Hematopoietic multipotent progenitor cell (in vitro differentiated cells): Measurements from ENCODE around the gene ANKRD55. TPM values are rescaled to one million over a fixed set of nuclear protein-coding genes. Genes with fewer than 3 reads are reported as not detected.
"Not testable (repeated sequence)": the region's sequence is repeated elsewhere in the genome, so short reads cannot be mapped to it uniquely, and the experiment has no call there.

ENCODE experiments used
- DNase-seq, 3 donors: peaks; one replicate each; pipeline ENCODE4 v3.0.0-alpha.2; 2011 to 2015; ENCODE audit warnings: low read depth in 2 of 3, low spot score in 2 of 3
- total RNA-seq: library from RNA; depleted of rRNA; stranded (reverse); fragments of >200 nt; gene quantifications from one replicate; pipeline ENCODE4 v1.2.3, GENCODE V29; 2012

The ANKRD55 gene
- total RNA-seq, 1 donor: under 0.01 TPM

DNA sequence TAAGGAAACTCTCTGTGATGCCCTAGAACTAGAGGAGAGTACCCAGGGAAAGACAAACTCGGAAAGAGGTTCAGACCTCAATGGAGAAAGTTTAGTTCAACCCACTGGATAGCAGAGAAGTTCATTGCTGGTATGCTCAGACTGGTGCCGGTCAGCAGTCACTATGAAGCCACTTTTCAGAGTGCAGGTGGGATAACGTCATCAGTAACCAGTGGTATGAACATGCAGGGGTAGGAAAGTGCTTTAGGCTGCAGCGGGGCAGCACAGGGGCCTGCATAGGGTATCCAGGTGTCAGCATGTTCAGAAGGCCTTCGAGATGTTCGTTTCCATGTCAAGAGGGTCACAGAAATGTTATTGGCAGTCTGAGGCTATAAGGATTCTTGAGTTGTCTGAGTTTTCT lies 20.8 kb upstream of the ANKRD55 start:
- no peak for DNase-seq

GRCh38 chr5:56253126-56253525 lies 20.0 kb upstream of the ANKRD55 start:
- no peak for DNase-seq

GRCh38 chr5:56251918-56252553 lies 18.9 kb upstream of the ANKRD55 start:
- DNase-seq: peak in 2 of 3 donors; percentile 35 to 77

DNA sequence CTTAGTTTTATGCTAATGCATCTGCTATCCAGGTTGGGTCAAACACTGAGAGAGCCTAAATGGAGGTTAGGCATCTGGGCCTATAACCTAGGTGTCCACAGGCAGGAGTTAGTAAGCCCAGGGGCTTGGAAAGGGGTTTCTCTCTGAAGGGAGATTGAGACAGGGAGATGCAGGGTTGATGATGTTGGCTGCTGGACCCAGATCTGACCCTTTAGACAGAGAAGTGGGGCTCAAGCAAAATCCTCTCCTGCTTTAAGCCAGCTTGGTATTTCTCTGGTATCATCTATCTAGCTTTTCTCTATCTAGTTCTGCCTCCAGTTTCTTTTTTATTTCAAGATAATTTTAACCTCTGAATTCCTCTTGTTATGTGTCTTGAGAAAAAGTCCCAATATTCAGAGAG lies 18.3 kb upstream of the ANKRD55 start:
- no peak for DNase-seq

- no peak for DNase-seq
Measured at GRCh38 chr5:56250011-56250410, 16.9 kb upstream of the ANKRD55 start.

GRCh38 chr5:56249085-56249484 lies 16.0 kb upstream of the ANKRD55 start:
- not testable (repeated sequence) for DNase-seq

- DNase-seq: no peak
Measured at GRCh38 chr5:56247592-56247991, 14.5 kb upstream of the ANKRD55 start.

DNA sequence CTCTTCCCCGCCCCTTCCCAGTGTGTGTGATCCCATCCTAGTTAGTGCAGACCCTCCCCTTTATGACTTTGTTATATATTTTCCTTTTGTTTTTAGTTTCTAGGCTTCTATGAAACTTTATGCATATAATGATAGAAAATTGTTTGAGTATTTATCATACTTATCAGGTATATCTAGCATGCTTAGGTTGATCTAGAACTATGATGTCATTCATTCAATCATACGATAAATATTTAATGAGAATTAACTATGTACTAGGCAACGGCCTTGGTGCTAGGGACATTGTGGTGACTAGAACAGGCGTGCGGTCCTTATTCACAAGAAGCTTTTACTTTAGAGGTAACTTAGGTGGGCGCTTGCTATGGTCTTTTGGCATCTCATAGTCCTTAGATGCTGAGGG lies 13.6 kb upstream of the ANKRD55 start:
- no peak for DNase-seq

GRCh38 chr5:56245481-56245880 lies 12.4 kb upstream of the ANKRD55 start:
- no peak for DNase-seq

DNA sequence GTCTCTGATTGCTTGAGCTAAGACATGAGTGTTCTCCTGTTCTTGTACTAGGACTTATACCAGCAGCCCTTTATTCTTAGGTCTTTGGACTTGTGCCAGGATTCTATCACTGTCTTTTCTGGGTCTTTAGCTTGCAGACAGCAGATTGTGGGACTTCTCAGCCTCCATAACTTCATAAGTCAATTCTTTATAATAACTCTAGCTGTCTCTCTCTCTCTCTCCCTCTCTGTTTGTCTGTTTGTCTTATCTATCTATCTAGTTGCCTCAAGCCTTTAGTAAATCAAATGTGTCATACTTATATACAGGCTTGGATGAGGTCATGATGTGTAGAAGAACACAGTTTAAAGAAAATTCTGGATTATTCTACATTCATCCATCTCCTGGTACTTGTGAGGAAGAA lies 11.5 kb upstream of the ANKRD55 start:
- no peak for DNase-seq

DNA sequence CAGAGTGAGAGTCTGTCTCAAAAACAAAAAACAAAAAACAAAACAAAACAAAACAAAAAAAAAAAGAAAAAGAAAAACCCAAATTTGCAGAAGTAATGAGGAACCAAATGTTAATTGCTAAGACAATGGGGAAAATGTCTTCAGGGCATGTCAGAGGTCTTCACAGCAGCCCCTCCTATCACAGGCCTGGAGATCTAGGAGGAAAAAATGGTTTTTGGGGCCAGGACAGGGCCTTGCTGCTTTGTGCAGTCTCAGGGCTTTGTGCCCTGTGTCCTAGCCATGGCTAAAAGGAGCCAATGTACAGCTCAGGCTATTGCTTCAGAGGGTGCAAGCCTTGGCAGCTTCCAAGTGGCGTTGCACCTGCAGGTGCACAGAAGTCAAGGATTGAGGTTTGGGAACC lies 9.1 kb upstream of the ANKRD55 start:
- DNase-seq: not testable (repeated sequence)

DNA sequence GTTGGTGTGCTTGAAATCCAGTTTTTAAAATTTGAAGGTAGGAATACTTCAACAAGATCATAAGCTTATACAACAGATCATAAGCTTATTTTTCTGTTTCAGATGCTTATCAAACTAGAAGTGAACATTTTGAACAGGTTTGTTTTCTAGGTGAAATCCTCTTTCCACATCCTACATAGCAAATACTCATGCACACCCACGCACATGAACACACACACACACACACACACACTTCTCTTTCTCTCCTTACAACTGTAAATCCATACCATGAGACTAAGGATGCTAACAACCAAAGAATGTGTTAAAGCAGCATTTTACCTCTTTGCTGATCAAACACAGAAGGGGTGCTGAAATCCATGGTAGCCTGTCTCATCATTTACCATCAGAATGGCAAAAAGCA lies 592 bp downstream of the ANKRD55 start:
- DNase-seq: no peak

GRCh38 chr5:56230576-56230975 lies 2.6 kb downstream of the ANKRD55 start:
- no peak for DNase-seq

- no peak for DNase-seq
Measured at GRCh38 chr5:56229111-56229510, 4.0 kb downstream of the ANKRD55 start.

- DNase-seq: no peak
Measured at GRCh38 chr5:56228631-56229030, 4.5 kb downstream of the ANKRD55 start.

DNA sequence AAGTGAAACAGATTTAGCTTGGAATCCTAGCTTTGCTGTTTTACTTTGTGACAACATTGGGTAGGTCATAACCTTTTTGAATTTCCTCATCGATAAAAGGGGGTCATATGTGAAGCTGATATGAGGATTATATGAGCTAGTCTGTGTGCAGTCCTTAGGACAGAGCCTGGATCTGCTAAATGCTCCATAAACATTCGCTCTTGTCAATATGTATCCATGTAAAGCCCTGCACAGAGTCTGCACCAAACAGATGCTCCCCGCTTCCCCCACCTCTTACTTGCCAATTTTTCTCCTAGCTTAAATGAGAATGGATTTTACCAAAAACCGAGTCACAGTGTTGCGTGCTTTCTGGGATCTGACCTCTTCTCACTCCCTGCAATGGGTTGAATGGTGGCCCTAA lies 5.4 kb downstream of the ANKRD55 start:
- no peak for DNase-seq

GRCh38 chr5:56223298-56223697 lies 9.8 kb downstream of the ANKRD55 start:
- not testable (repeated sequence) for DNase-seq

GRCh38 chr5:56221601-56222000 lies 11.5 kb downstream of the ANKRD55 start:
- not testable (repeated sequence) for DNase-seq

DNA sequence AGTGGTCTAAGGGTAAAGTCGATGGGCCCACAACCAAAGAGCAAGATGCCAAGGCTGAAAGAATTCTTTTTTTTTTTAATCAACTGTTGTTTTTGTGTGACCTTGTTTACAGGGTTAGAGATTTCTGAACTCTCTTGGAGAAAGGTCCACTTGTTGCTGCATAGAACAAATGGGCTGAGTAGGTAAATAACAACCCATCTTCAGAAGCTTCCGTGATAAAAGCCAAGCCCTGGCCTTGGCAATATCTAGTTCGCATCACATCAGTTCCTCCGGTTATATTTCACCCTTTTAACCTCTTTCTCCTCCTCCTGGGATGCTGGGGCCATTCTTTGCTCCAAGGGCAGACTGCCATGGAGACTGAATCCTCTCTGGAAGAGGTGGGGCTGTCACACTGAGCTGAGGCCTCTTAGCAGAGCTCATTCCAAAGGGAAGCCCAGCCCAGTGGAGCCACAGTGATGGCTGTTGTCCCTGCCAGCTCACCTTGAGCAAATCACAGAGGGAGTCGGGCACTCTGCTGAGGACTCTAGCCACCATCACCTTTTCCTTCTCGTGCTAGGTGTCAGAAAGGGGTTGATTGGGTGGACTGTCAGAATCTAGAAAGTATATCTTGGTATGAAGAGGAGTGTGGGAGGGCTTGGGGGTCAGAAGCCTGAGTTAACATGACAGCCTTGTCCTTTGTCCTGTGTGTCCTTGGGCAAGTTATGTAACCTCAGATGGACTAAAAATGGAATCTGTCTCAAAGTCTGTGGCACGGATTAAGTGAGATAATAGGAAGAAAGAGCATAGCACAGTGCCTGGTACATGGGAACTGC lies 17.9 kb downstream of the ANKRD55 start:
- no peak for DNase-seq

GRCh38 chr5:56213886-56214535 lies 19.1 kb downstream of the ANKRD55 start:
- not testable (repeated sequence) for DNase-seq

GRCh38 chr5:56212130-56212879 lies 20.8 kb downstream of the ANKRD55 start:
- DNase-seq: no peak
